Erythroblast (primary cell): Measurements from ENCODE around the gene C5AR2.

ENCODE experiments used
- GATA1 ChIP-seq: IDR thresholded peaks from 2 replicates; pipeline ENCODE4 v1.6.1; 2011; ENCODE audit warnings: low read depth, mild to moderate bottlenecking, control low read depth, low read length, moderate library complexity
- POLR2A ChIP-seq: IDR thresholded peaks from 2 replicates; pipeline ENCODE4 v1.6.1; 2011; ENCODE audit warnings: mild to moderate bottlenecking, low read length

GRCh38 chr19:47363758-47364531, 32.0 kb downstream of the C5AR2 start:
- TF ChIP-seq POLR2A (no peak), GATA1 (no peak)
